Progenitor cell of endocrine pancreas (in vitro differentiated cells): ENCODE results near the gene FBXO42. TPM values are rescaled to one million over a fixed set of nuclear protein-coding genes. Genes with fewer than 3 reads are reported as not detected.

Source experiments
- DNase-seq: peaks from one replicate; pipeline ENCODE4 v3.0.0; 2021; ENCODE audit warnings: low spot score; ENCODE audit not compliant: unreplicated experiment
- H3K27ac Mint-ChIP-seq: 2 replicates; pipeline ENCODE4 v1.8.0; 2021; ENCODE audit warnings: mild to moderate bottlenecking, moderate library complexity, mixed read lengths
- H3K27me3 Mint-ChIP-seq: 2 replicates; pipeline ENCODE4 v1.8.0; 2021; ENCODE audit warnings: mixed read lengths
- H3K36me3 Mint-ChIP-seq: 2 replicates; pipeline ENCODE4 v1.8.0; 2022; ENCODE audit warnings: mixed read lengths; ENCODE audit not compliant: insufficient read depth
- H3K4me1 Mint-ChIP-seq: 2 replicates; pipeline ENCODE4 v1.8.0; 2021; ENCODE audit warnings: low read depth, mixed read lengths
- H3K4me3 Mint-ChIP-seq: 2 replicates; pipeline ENCODE4 v1.8.0; 2021; ENCODE audit warnings: low read depth, mild to moderate bottlenecking, moderate library complexity, mixed read lengths
- H3K9me3 Mint-ChIP-seq: 2 replicates; pipeline ENCODE4 v1.8.0; 2021; ENCODE audit warnings: low read depth, mixed read lengths
- total RNA-seq: library from RNA; stranded (reverse); gene quantifications from 2 replicates; pipeline ENCODE4 v1.2.1, GENCODE V29; 2021
- TF ChIP-seq, protein P1 (sequence below): fragments of 200-600 bp; sonication (generic); IDR thresholded peaks from one replicate; pipeline ENCODE4 v1.5.0; 2021; ENCODE audit warnings: antibody characterized with exemption, mild to moderate bottlenecking; ENCODE audit not compliant: unreplicated experiment

The FBXO42 gene
- total RNA-seq, 1 donor from 2014 or later, result 30.5 TPM

DNA sequence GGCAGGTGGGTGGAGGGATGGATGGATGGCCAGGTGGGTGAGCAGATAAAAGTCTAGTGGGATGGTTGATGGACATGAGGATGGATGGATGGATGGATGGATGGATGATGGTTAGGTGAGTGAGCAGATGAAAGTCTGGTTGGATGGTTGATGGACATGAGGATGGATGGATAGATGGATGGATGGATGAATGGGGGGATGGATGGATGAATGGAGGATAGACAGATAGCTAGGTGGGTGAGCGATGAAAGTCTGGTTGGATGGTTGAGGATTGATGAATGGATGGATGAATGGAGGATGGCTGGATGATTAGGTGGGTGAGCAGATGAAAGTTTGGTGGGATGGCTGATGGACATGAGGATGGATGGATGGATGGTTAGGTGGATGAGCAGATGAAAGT is 130.8 kb downstream of the FBXO42 start:
- H3K36me3 Mint-ChIP-seq, result no peaks in the 10 kb centered on the region
- H3K9me3 Mint-ChIP-seq, result no peaks in the 10 kb centered on the region
- peaks cover 8% of the 10 kb centered on the region for H3K4me1 Mint-ChIP-seq
- DNase-seq, result no peak
- peaks cover 47% of the 10 kb centered on the region for H3K27me3 Mint-ChIP-seq
- no peak overlapping the region for H3K27ac Mint-ChIP-seq
- TF ChIP-seq, protein P1, sequence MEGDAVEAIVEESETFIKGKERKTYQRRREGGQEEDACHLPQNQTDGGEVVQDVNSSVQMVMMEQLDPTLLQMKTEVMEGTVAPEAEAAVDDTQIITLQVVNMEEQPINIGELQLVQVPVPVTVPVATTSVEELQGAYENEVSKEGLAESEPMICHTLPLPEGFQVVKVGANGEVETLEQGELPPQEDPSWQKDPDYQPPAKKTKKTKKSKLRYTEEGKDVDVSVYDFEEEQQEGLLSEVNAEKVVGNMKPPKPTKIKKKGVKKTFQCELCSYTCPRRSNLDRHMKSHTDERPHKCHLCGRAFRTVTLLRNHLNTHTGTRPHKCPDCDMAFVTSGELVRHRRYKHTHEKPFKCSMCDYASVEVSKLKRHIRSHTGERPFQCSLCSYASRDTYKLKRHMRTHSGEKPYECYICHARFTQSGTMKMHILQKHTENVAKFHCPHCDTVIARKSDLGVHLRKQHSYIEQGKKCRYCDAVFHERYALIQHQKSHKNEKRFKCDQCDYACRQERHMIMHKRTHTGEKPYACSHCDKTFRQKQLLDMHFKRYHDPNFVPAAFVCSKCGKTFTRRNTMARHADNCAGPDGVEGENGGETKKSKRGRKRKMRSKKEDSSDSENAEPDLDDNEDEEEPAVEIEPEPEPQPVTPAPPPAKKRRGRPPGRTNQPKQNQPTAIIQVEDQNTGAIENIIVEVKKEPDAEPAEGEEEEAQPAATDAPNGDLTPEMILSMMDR, result no peak
- H3K4me3 Mint-ChIP-seq, result no peak overlapping the region

- Mint-ChIP-seq H3K4me1 (peaks cover 5% of the 10 kb centered on the region), H3K27me3 (peaks cover 40% of the 10 kb centered on the region), H3K4me3 (no peak overlapping the region), H3K27ac (no peak overlapping the region), H3K36me3 (no peaks in the 10 kb centered on the region), H3K9me3 (no peaks in the 10 kb centered on the region)
- no peak for DNase-seq
- TF ChIP-seq, protein P1, result no peak
These were observed 132.2 kb downstream of the FBXO42 start for GRCh38 chr1:16219968-16220500.

- Mint-ChIP-seq H3K9me3 (no peaks in the 10 kb centered on the region), H3K27me3 (peaks cover 32% of the 10 kb centered on the region), H3K4me3 (no peak overlapping the region), H3K27ac (peak overlapping the region; percentile 79), H3K36me3 (no peaks in the 10 kb centered on the region), H3K4me1 (peaks cover 5% of the 10 kb centered on the region)
- DNase-seq, result no peak
- TF ChIP-seq, protein P1, result no peak
These were observed 133.6 kb downstream of the FBXO42 start for GRCh38 chr1:16218674-16219071.

GRCh38 chr1:16218014-16218673 is 134.1 kb downstream of the FBXO42 start:
- Mint-ChIP-seq H3K36me3 (no peaks in the 10 kb centered on the region), H3K27me3 (peaks cover 32% of the 10 kb centered on the region), H3K27ac (peak overlapping the region; percentile 85), H3K4me1 (peaks cover 8% of the 10 kb centered on the region), H3K4me3 (peak overlapping the region; percentile 77), H3K9me3 (no peaks in the 10 kb centered on the region)
- TF ChIP-seq, protein P1, result no peak
- no peak for DNase-seq

DNA sequence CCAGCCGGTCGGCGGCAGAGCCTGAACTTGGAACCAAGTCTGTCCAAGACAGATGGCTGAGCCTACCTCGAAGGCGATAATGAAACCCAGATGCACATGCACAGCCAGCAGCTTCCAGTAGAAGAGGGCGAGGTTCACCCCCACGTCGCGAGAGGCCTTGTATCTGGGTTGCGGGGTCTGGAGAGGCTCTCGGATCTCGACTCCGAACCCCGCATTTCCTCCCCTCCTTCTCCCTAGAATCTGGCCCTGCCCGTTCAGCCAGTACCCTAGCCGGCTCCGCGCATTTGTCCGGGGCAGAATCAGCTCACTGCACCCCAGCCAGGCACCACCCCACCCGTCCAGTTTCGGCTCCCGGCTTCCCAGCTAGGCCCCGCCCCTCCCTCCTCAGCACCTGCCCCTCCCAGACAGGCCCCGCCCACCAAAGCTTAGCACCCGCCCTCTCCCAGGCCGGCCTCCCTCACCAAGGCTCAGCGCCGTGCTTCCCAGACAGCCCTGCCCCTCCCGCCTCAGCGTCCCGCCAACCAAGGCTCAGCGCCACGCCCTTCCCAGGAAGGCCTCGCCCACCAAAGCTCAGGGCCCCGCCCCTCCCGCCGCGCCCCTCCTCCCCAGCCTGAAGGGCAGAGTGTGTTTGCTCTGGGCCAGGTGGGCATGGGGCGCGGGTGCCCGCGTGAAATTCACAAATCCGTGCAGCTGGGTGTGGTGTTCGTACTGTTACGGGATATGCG is 135.1 kb downstream of the FBXO42 start:
- DNase-seq, result peak; percentile 91
- peaks cover 32% of the 10 kb centered on the region for H3K27me3 Mint-ChIP-seq
- TF ChIP-seq, protein P1, result no peak

More for the DNA sequence above, 135.1 kb downstream of the FBXO42 start:
- Mint-ChIP-seq H3K4me3 (peak overlapping the region; percentile 77), H3K9me3 (no peaks in the 10 kb centered on the region), H3K27ac (peak overlapping the region; percentile 84), H3K4me1 (peaks cover 13% of the 10 kb centered on the region), H3K36me3 (no peaks in the 10 kb centered on the region)
